ENCODE results near the gene CEP83.

CEP83 gene

DNA sequence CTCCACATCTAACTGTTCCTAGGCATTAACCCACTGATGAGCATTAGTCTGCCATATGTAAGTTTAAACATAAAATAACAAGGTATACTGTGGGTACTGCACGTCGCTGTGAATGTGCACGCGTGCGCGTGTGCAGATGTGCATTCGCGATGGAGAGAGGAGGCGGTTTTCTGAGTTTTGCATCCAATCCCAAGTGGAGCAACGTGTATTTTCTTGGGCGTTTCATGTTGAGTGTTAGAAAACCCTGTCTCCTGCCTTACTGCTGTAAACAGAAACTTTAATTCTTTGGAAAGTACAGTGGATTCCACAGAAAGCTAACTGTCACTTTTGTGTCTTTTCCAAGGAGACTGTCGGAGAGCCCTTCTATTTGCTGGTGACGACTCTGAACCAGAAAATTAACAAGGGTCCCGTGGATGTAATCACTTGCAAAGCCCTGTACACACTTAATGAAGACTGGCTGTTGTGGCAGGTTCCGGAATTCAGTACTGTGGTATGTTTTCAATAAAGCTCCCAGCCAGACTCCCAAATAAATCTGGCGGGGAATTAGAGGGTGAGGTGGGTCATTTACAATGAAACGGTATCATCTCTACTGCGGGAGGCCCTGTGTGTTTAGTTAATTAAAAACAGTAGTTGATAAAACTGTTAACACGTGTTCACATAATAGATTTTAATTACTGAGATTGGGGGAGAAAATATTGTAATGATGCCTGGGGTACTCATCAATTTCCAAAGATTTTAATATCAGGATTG, 194.8 kb downstream of the CEP83 start:
- Histone ChIP-seq H3K9me3 (replicated peaks in 1 of 2; ENCODE audit: control insufficient read depth in 2 of 2, insufficient read depth in 1 of 2, low read depth in 1 of 2, low read length in 2 of 2) (no peaks in the 10 kb centered on the region), H3K27me3 (ENCODE audit: control insufficient read depth in 3 of 3, insufficient read depth in 3 of 3, low read depth in 1 of 3, low read length in 3 of 3) (no peaks in the 10 kb centered on the region), H3K36me3 (replicated peaks in 1 of 2; ENCODE audit: control insufficient read depth in 2 of 2, insufficient read depth in 2 of 2, low read length in 2 of 2) (peaks cover 3 to 4% of the 10 kb centered on the region in 2 donors), H4K8ac (ENCODE audit: low read depth, low read length) (no peak overlapping the region), H3K4ac (ENCODE audit: low read length) (no peak overlapping the region), H3K4me1 (ENCODE audit: control insufficient read depth in 2 of 2, insufficient read depth in 1 of 2, low read depth in 1 of 2, low read length in 2 of 2) (peaks cover 11 to 28% of the 10 kb centered on the region in 2 donors), H2AFZ (ENCODE audit: low read length) (no peak overlapping the region), H3K14ac (ENCODE audit: low read length) (no peak overlapping the region), H2BK120ac (ENCODE audit: low read depth, low read length) (no peak overlapping the region), H4K91ac (ENCODE audit: low read depth, low read length, poor library complexity) (no peak overlapping the region), H2BK15ac (ENCODE audit: low read length) (no peak overlapping the region), H3K23ac (ENCODE audit: low read depth, low read length, poor library complexity) (no peak overlapping the region), H3K27ac (replicated peaks; ENCODE audit: low read length) (no peak overlapping the region), H3K79me1 (ENCODE audit: low read depth, low read length) (no peaks in the 10 kb centered on the region), H2BK12ac (ENCODE audit: low read length) (no peak overlapping the region), H3K9ac (ENCODE audit: low read depth, low read length, poor library complexity) (no peak overlapping the region), H2AK5ac (ENCODE audit: low read depth, low read length) (no peak overlapping the region), H3K18ac (ENCODE audit: low read length) (no peak overlapping the region), H3K4me2 (ENCODE audit: insufficient read depth, low read length, poor library complexity, severe bottlenecking) (no peak overlapping the region), H2BK5ac (ENCODE audit: low read length) (no peak overlapping the region), H3K4me3 (ENCODE audit: low read length in 2 of 2) (no peak overlapping the region)
- no CpG with 5 or more reads among the region's 19 CpGs for WGBS, 2 donors (ENCODE audit: extremely low coverage in 2 of 2, insufficient read length in 2 of 2, insufficient replicate concordance in 1 of 2)
- no peak for DNase-seq (ENCODE audit: low spot score)

DNA sequence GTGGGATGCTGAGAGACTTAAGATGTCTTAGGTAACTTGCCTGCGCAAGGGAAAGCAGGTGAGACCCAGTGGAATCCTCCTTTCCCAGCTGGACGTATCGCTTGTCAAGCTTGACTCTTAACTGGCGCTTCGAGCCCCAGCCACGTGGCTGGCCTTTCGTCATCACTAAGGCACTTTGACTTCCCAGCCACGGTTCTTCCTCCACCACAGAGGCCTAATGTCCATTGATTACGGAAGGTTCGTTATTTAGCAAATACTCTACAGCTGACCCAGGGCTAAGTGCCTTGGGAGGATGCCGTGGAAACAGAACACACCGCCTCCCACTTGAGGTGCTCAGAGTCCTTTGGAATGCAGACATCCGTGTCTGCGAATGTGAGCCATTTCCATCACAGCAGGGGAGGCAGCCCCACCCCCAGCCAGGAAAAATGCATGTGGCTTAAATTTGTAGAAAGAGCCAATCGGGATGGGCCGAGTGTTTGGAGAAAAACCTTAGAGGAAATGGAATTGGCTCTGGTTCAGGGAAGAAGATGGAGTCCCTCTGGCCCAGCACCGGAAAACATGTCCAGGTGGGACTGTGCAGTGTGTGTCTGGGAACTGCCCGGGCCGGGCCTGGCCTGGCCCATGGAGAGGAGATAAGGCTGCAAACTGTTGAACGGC, 195.6 kb downstream of the CEP83 start:
- Histone ChIP-seq H3K4me3 (ENCODE audit: low read length in 2 of 2) (no peak overlapping the region), H4K8ac (ENCODE audit: low read depth, low read length) (no peak overlapping the region), H4K91ac (ENCODE audit: low read depth, low read length, poor library complexity) (no peak overlapping the region), H2BK15ac (ENCODE audit: low read length) (no peak overlapping the region), H3K27ac (replicated peaks; ENCODE audit: low read length) (peak overlapping the region; percentile 19), H3K9ac (ENCODE audit: low read depth, low read length, poor library complexity) (no peak overlapping the region), H3K27me3 (ENCODE audit: control insufficient read depth in 3 of 3, insufficient read depth in 3 of 3, low read depth in 1 of 3, low read length in 3 of 3) (no peaks in the 10 kb centered on the region), H3K4ac (ENCODE audit: low read length) (no peak overlapping the region), H3K9me3 (replicated peaks in 1 of 2; ENCODE audit: control insufficient read depth in 2 of 2, insufficient read depth in 1 of 2, low read depth in 1 of 2, low read length in 2 of 2) (no peaks in the 10 kb centered on the region), H3K18ac (ENCODE audit: low read length) (peak overlapping the region; percentile 53), H3K36me3 (replicated peaks in 1 of 2; ENCODE audit: control insufficient read depth in 2 of 2, insufficient read depth in 2 of 2, low read length in 2 of 2) (peaks cover 3 to 4% of the 10 kb centered on the region in 2 donors), H3K4me1 (ENCODE audit: control insufficient read depth in 2 of 2, insufficient read depth in 1 of 2, low read depth in 1 of 2, low read length in 2 of 2) (peaks cover 11 to 28% of the 10 kb centered on the region in 2 donors), H3K79me1 (ENCODE audit: low read depth, low read length) (no peaks in the 10 kb centered on the region), H2BK120ac (ENCODE audit: low read depth, low read length) (no peak overlapping the region), H2AFZ (ENCODE audit: low read length) (no peak overlapping the region), H2BK5ac (ENCODE audit: low read length) (peak overlapping the region; percentile 14), H3K23ac (ENCODE audit: low read depth, low read length, poor library complexity) (no peak overlapping the region), H2AK5ac (ENCODE audit: low read depth, low read length) (no peak overlapping the region), H3K14ac (ENCODE audit: low read length) (no peak overlapping the region), H3K4me2 (ENCODE audit: insufficient read depth, low read length, poor library complexity, severe bottlenecking) (no peak overlapping the region), H2BK12ac (ENCODE audit: low read length) (no peak overlapping the region)
- no CpG with 5 or more reads among the region's 20 CpGs for WGBS, 2 donors (ENCODE audit: extremely low coverage in 2 of 2, insufficient read length in 2 of 2, insufficient replicate concordance in 1 of 2)
- DNase-seq (ENCODE audit: low spot score) = no peak

DNA sequence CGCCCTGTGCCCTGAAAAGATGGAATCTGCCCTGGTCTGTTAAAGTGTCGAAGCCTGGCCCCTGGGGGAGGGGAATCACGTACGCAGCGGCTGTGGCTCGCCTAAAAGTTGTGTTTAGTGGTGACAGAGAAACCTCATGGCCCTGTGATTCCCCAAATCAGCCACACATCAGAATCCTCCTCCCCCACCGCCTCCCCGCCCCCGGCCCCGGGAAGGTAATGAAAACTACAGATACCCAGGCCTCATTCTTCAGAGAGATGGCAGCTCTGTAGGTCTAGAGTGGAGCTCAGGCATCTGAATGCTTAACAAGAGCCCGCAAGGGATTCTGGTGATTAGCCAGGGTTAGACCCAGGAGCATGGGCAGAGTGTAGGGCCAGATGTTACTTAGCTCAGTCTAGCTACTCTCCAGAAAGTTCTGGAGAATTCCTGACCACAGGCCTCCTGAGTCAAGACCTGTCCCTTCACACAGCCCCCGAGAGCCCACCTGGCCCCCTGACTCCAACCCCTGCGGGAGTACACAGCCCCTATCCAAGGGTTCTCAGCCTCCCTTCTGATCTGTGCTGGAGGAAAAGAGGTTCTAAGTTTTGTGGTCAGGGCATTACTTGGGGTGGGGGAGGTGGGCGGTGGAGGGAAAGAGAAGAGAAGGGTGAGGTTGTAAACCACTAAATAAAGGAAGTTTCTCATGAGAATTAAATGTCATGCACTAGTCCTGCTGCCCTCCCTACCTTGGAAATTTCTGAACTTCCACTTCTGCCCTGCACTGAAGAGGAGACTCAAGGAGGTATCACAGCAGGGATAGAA, 196.5 kb downstream of the CEP83 start:
- Histone ChIP-seq H3K4me2 (ENCODE audit: insufficient read depth, low read length, poor library complexity, severe bottlenecking) (no peak overlapping the region), H2AFZ (ENCODE audit: low read length) (no peak overlapping the region), H3K9me3 (replicated peaks in 1 of 2; ENCODE audit: control insufficient read depth in 2 of 2, insufficient read depth in 1 of 2, low read depth in 1 of 2, low read length in 2 of 2) (no peaks in the 10 kb centered on the region), H3K23ac (ENCODE audit: low read depth, low read length, poor library complexity) (no peak overlapping the region), H3K27me3 (ENCODE audit: control insufficient read depth in 3 of 3, insufficient read depth in 3 of 3, low read depth in 1 of 3, low read length in 3 of 3) (no peaks in the 10 kb centered on the region), H3K4ac (ENCODE audit: low read length) (no peak overlapping the region), H4K91ac (ENCODE audit: low read depth, low read length, poor library complexity) (no peak overlapping the region), H2BK15ac (ENCODE audit: low read length) (peak overlapping the region; percentile 60), H3K36me3 (replicated peaks in 1 of 2; ENCODE audit: control insufficient read depth in 2 of 2, insufficient read depth in 2 of 2, low read length in 2 of 2) (peaks cover 3 to 4% of the 10 kb centered on the region in 2 donors), H3K9ac (ENCODE audit: low read depth, low read length, poor library complexity) (no peak overlapping the region), H3K18ac (ENCODE audit: low read length) (peak overlapping the region; percentile 76), H2BK12ac (ENCODE audit: low read length) (no peak overlapping the region), H3K4me3 (ENCODE audit: low read length in 2 of 2) (no peak overlapping the region), H2BK5ac (ENCODE audit: low read length) (peak overlapping the region; percentile 2), H2AK5ac (ENCODE audit: low read depth, low read length) (peak overlapping the region; percentile 30), H3K27ac (replicated peaks; ENCODE audit: low read length) (peak overlapping the region; percentile 19), H3K4me1 (ENCODE audit: control insufficient read depth in 2 of 2, insufficient read depth in 1 of 2, low read depth in 1 of 2, low read length in 2 of 2) (peaks cover 11 to 28% of the 10 kb centered on the region in 2 donors), H2BK120ac (ENCODE audit: low read depth, low read length) (no peak overlapping the region), H3K79me1 (ENCODE audit: low read depth, low read length) (no peaks in the 10 kb centered on the region), H3K14ac (ENCODE audit: low read length) (no peak overlapping the region), H4K8ac (ENCODE audit: low read depth, low read length) (no peak overlapping the region)
- no peak for DNase-seq (ENCODE audit: low spot score)
- whole genome bisulfite sequencing, 2 donors (ENCODE audit: extremely low coverage in 2 of 2, insufficient read length in 2 of 2, insufficient replicate concordance in 1 of 2) = no CpG with 5 or more reads among the region's 14 CpGs
